ENCODE measurements around the gene TMEM151B. TPM values are rescaled to one million over a fixed set of nuclear protein-coding genes. Genes with fewer than 3 reads are reported as not detected.

The TMEM151B gene
- polyA plus RNA-seq, 1 of the 3 experiments (the other 2 are of a cell fraction), result 0.05 TPM

DNA sequence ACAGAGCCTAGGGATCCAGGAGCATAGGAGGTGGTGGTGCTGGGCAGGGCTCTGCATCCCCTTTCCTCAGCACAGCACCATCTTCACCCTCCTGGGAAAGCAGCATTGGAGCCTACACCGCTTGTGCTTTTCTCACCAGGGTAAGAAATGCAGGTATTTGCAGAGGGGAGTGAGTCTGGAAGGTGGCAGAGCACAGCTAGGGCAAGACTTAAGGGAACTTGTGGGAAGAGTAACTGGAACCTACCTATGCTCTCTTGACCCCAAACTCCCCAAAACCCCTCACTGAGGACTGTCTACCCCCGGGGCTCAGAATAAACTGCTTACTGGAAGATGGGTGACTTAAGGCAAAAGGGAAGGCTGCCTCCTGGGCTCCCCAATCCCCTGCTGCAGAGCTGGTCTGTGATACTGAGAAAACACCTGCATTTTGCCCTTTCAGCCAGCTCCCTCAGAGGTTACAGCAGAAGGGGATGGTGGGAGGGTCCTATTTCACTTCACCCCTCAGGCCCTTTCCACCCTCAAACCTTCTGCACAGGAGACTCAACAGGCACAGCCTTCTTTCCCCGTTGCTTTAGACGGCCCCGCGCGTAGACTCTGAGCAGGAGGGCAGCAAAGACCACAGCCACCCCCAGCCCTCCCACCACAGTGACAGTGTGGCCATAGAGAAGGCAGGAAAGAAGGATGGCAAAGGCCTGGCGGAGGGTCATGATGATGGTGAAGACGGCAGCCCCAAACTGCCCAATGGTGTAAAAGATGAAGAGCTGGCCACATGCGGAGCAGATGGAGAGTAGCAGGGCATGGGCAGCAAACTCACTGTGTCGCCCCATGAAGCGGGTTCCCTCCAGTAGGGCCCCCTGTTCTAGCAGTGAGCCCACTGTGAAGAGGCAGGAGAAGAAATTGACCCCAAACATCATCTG, 15.8 kb upstream of the TMEM151B start:
- Histone ChIP-seq H3K4me3 (ENCODE audit: low read depth in 2 of 2, low read length in 1 of 2) (no peak overlapping the region), H3K27ac (ENCODE audit: low read depth in 2 of 2, low read length in 1 of 2) (no peak overlapping the region; a peak in 2 of 4 replicates), H3K9ac (no peak overlapping the region), H4K20me1 (ENCODE audit: insufficient read depth) (peaks cover 72% of the 10 kb centered on the region), H3K27me3 (ENCODE audit: insufficient read depth) (no peaks in the 10 kb centered on the region), H3K4me1 (ENCODE audit: control insufficient read depth in 1 of 2, insufficient read depth in 2 of 2, low read depth in 1 of 2, low read length in 1 of 2) (peaks cover 7 to 43% of the 10 kb centered on the region in 2 experiments; a peak in 3 of 4 replicates), H3K4me2 (no peak overlapping the region; the same call in 1 of the 2 replicates), H2AFZ (ENCODE audit: low read depth) (no peak overlapping the region), H3K79me2 (ENCODE audit: insufficient read depth) (peaks cover 71% of the 10 kb centered on the region), H3K9me3 (no peaks in the 10 kb centered on the region), H3K36me3 (replicated peaks in 1 of 2; ENCODE audit: control insufficient read depth in 1 of 2, insufficient read depth in 2 of 2, low read length in 1 of 2) (peaks cover 52 to 61% of the 10 kb centered on the region in 2 experiments), H3K9me2 (no peaks in the 10 kb centered on the region), H3F3A (replicated peaks; ENCODE audit: insufficient read depth) (peaks cover 68% of the 10 kb centered on the region)
- CTCF ChIA-PET, result interaction anchor here (0.8 to 7.1 kb wide), 10 partner anchors 7 to 143 kb away, joined by 3 to 90 read pairs (median 24); partner anchors contain the start of genes HSP90AB1, NFKBIE and SPATS1
- no peak for DNase-seq
- POLR2A ChIA-PET, result interaction anchor here (0.5 to 3.8 kb wide), 6 partner anchors 8 to 49 kb away, joined by 3 to 98 read pairs (median 4); partner anchors contain the start of gene HSP90AB1
- 76% methylated on average over 12 of the region's 12 CpGs for WGBS (ENCODE audit: low lambda C conversion rate)
- TF ChIP-seq, protein P1, sequence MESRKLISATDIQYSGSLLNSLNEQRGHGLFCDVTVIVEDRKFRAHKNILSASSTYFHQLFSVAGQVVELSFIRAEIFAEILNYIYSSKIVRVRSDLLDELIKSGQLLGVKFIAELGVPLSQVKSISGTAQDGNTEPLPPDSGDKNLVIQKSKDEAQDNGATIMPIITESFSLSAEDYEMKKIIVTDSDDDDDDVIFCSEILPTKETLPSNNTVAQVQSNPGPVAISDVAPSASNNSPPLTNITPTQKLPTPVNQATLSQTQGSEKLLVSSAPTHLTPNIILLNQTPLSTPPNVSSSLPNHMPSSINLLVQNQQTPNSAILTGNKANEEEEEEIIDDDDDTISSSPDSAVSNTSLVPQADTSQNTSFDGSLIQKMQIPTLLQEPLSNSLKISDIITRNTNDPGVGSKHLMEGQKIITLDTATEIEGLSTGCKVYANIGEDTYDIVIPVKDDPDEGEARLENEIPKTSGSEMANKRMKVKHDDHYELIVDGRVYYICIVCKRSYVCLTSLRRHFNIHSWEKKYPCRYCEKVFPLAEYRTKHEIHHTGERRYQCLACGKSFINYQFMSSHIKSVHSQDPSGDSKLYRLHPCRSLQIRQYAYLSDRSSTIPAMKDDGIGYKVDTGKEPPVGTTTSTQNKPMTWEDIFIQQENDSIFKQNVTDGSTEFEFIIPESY (IDR thresholded peaks at IDR 0.05; ENCODE audit: borderline replicate concordance, low read depth), result peak; percentile 47; the same call in 1 of the 2 replicates
- TF ChIP-seq SIN3A (IDR thresholded peaks at IDR 0.05; ENCODE audit: borderline replicate concordance, low read depth, low read length), result no peak
- no peak for TF ChIP-seq TCF12 (IDR thresholded peaks at IDR 0.05)
- no peak for TF ChIP-seq EZH2phosphoT487 (IDR thresholded peaks at IDR 0.05; ENCODE audit: borderline replicate concordance, low read depth)
- peak; percentile 27; the same call in 1 of the 2 replicates for TF ChIP-seq ELF1 (IDR thresholded peaks at IDR 0.05)

DNA sequence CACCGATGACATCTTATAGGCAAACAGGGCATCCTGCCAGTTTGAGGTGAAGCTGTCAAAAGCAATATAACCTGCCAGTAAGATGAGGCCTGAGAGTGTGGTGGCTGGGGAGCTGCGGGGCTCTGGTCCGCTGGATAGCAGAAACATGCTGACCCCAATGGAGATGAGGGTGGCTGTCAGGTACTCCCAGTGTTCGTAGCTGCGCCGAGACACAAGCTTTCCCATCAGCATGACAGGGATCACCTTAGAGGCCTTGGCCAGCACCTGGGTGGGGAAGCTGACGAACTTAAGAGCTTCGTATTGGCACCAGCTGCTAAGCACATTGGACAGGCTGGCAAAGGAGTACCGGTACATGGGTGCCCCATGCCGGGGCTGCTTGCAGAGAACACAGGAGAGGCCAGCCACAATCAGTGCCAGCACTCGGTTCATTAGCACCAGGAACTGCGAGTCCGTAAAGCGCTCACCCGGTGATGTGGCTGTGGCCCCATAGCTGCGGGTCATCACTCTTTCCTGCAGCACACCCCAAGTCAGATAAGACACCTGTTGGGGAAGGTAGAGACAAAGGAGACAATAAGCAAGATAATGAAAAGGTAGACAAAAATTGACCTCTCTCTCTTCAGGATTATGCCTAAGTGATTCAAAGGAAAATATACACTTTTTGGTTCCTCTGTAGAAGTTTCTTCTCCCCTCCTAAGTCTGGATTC, 15.0 kb upstream of the TMEM151B start:
- ChIA-PET CTCF (interaction anchor here (0.8 to 7.1 kb wide), 11 partner anchors 10 to 144 kb away, joined by 3 to 90 read pairs (median 23); partner anchors contain the start of genes AARS2, HSP90AB1, NFKBIE and SPATS1), POLR2A (interaction anchor here (0.8 to 3.8 kb wide), 3 partner anchors 9 to 34 kb away, joined by 3 to 98 read pairs (median 3); partner anchors contain the start of gene HSP90AB1)
- H3K4me1 ChIP-seq (ENCODE audit: control insufficient read depth in 1 of 2, insufficient read depth in 2 of 2, low read depth in 1 of 2, low read length in 1 of 2), result peaks cover 0 to 40% of the 10 kb centered on the region in 2 experiments; a peak in 1 of 4 replicates
- H3K4me3 ChIP-seq (ENCODE audit: low read depth in 2 of 2, low read length in 1 of 2), result peak overlapping the region in 1 of 2 experiments; percentile 94; a peak in 2 of 4 replicates
- 57% methylated on average over 8 of the region's 16 CpGs for WGBS (ENCODE audit: low lambda C conversion rate)
- no peaks in the 10 kb centered on the region for H3K27me3 ChIP-seq (ENCODE audit: insufficient read depth)
- no peak overlapping the region for H2AFZ ChIP-seq (ENCODE audit: low read depth)
- H3K27ac ChIP-seq (ENCODE audit: low read depth in 2 of 2, low read length in 1 of 2), result peak overlapping the region; percentile 73 to 91; a peak in 3 of 4 replicates
- no peaks in the 10 kb centered on the region for H3K9me2 ChIP-seq
- DNase-seq, result no peak
- H4K20me1 ChIP-seq (ENCODE audit: insufficient read depth), result peaks cover 64% of the 10 kb centered on the region
- H3K9ac ChIP-seq, result no peak overlapping the region
- TF ChIP-seq, protein P2, sequence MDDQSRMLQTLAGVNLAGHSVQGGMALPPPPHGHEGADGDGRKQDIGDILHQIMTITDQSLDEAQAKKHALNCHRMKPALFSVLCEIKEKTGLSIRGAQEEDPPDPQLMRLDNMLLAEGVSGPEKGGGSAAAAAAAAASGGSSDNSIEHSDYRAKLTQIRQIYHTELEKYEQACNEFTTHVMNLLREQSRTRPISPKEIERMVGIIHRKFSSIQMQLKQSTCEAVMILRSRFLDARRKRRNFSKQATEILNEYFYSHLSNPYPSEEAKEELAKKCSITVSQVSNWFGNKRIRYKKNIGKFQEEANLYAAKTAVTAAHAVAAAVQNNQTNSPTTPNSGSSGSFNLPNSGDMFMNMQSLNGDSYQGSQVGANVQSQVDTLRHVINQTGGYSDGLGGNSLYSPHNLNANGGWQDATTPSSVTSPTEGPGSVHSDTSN (IDR thresholded peaks at IDR 0.05), result peak; percentile 56
- no peak; the same call in 1 of the 2 replicates for TF ChIP-seq POLR2AphosphoS5 (IDR thresholded peaks at IDR 0.05; ENCODE audit: low read depth, low read length)
- peaks cover 44 to 60% of the 10 kb centered on the region in 2 experiments for H3K36me3 ChIP-seq (replicated peaks in 1 of 2; ENCODE audit: control insufficient read depth in 1 of 2, insufficient read depth in 2 of 2, low read length in 1 of 2)
- H3K79me2 ChIP-seq (ENCODE audit: insufficient read depth), result peaks cover 63% of the 10 kb centered on the region
- peak overlapping the region; percentile 94; the same call in 1 of the 2 replicates for H3K4me2 ChIP-seq
- H3K9me3 ChIP-seq, result no peaks in the 10 kb centered on the region
- H3F3A ChIP-seq (replicated peaks; ENCODE audit: insufficient read depth), result peaks cover 61% of the 10 kb centered on the region
